ENCODE data around the gene BOC. TPM values are rescaled to one million over a fixed set of nuclear protein-coding genes. Genes with fewer than 3 reads are reported as not detected.

The BOC gene
- total RNA-seq, 2 donors from 2014 or later, result 1.9 to 9.8 TPM

DNA sequence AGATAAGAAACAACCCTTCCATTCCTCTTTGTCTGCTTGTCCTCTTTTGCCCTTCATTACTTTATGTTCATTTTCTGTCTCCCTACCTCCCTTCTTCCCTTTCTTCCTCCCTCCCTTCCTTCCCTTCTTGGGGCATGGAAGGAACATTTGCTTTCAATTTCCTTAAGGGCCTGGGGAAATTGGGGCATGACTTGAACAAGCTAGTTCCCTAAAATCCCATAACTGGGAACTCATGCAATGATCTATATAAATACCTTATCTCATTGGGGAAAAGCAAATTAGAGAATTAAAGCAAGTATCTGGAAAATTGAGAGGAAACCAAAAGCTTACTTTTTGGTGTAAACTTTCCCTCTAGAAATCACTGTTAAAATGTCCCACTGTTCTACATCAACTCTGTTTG, 35.7 kb downstream of the BOC start:
- TF ChIP-seq CTCF (IDR thresholded peaks at IDR 0.05), result no peak
- Histone ChIP-seq H3K27me3 (no peaks in the 10 kb centered on the region), H3K9me3 (no peaks in the 10 kb centered on the region), H3K4me1 (no peaks in the 10 kb centered on the region), H3K36me3 (no peaks in the 10 kb centered on the region), H3K27ac (no peak overlapping the region), H3K4me3 (no peak overlapping the region), H3K9ac (ENCODE audit: low read depth in 2 of 2, low read length in 2 of 2) (no peak overlapping the region)
- DNase-seq, result no peak
- intact Hi-C loops (cut with DNase I), result no loop called here

DNA sequence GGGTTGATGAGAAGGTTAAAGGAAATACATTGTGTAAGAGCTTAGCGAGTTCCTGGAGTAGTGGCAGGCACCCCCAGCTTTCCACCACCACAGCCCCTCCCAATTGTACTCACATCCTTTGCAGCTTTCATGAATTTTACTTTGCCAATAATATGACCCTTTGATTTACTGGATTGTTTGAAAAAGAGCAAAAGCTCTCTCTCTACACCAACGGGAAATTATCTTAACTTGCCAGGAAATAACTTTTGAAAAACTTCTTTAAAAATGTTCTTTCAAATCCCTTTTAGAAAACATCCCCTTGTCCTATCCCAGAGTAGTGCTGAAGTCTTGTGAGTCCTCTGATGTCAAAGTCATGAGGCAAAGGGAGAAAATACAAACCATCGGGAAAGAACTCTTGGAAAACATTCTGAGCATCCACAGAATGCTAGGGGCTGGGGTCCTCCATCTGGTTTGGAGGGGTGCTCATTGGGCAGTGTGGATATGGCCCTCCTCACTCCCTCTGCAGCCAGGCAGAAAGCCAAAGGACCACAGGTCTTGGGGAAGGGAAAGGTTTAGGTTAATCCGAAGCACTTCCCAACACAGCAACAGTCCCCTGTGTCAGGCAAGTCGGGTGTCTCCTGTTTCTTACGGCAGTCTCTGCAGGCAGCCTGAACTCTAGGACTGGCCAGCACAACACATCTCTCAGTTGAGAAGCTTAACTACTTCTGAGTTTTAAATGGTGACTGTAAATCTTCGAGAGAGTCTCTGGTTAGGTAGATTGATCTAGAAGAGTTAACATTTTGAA, 36.5 kb downstream of the BOC start:
- no peaks in the 10 kb centered on the region for H3K9me3 ChIP-seq
- DNase-seq, result no peak
- no peaks in the 10 kb centered on the region for H3K36me3 ChIP-seq
- H3K9ac ChIP-seq (ENCODE audit: low read depth in 2 of 2, low read length in 2 of 2), result no peak overlapping the region
- TF ChIP-seq CTCF (IDR thresholded peaks at IDR 0.05), result no peak
- no peaks in the 10 kb centered on the region for H3K4me1 ChIP-seq
- H3K4me3 ChIP-seq, result no peak overlapping the region
- peak overlapping the region; percentile 18 for H3K27ac ChIP-seq
- intact Hi-C loops (cut with DNase I), result no loop called here
- H3K27me3 ChIP-seq, result no peaks in the 10 kb centered on the region

DNA sequence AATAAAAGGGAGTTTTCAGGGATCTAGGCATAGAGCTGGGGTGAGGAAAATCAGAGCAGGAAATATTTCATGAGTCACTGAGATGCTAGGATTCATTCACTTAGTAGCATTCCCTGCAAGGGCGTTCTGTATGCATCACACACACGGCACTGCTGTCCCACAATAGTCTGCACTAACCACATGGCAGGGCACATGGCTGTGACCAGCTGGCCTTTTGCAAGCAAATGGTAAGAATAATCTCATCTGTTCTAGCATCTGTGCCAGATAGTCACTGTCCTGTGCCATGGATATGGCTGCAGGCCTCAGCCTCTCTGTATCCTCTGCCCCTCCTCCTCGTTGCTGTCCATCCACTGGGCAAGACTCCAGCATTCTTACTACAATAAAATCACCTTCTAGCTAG, 37.8 kb downstream of the BOC start:
- H3K4me1 ChIP-seq, result no peaks in the 10 kb centered on the region
- no peak for TF ChIP-seq CTCF (IDR thresholded peaks at IDR 0.05)
- no peaks in the 10 kb centered on the region for H3K36me3 ChIP-seq
- no peak overlapping the region for H3K27ac ChIP-seq
- no peak overlapping the region for H3K4me3 ChIP-seq
- no peak overlapping the region for H3K9ac ChIP-seq (ENCODE audit: low read depth in 2 of 2, low read length in 2 of 2)
- no peak for DNase-seq
- no peaks in the 10 kb centered on the region for H3K27me3 ChIP-seq
- intact Hi-C loops (cut with DNase I), result no loop called here
- H3K9me3 ChIP-seq, result no peaks in the 10 kb centered on the region

DNA sequence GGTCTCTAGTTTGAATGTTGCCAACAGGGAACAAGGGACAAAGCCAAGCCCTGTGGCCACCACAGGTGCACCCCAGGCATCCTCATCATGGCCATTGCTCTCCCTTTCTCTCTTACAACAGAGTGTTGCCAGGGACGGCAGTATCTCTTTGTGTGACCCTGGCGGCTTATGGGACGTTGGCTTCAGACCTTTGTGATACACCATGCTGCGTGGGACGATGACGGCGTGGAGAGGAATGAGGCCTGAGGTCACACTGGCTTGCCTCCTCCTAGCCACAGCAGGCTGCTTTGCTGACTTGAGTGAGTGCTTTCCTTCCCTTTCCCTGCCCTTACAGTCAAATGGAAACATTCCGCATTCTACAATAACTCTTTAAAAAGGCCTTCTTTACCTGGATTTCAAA, 38.2 kb downstream of the BOC start:
- TF ChIP-seq CTCF (IDR thresholded peaks at IDR 0.05), result no peak
- H3K36me3 ChIP-seq, result no peaks in the 10 kb centered on the region
- no peak overlapping the region for H3K9ac ChIP-seq (ENCODE audit: low read depth in 2 of 2, low read length in 2 of 2)
- no peak overlapping the region for H3K4me3 ChIP-seq
- no peaks in the 10 kb centered on the region for H3K27me3 ChIP-seq
- no peak overlapping the region for H3K27ac ChIP-seq
- no peaks in the 10 kb centered on the region for H3K4me1 ChIP-seq
- no peaks in the 10 kb centered on the region for H3K9me3 ChIP-seq
- intact Hi-C loops (cut with DNase I), result no loop called here
- DNase-seq, result no peak

DNA sequence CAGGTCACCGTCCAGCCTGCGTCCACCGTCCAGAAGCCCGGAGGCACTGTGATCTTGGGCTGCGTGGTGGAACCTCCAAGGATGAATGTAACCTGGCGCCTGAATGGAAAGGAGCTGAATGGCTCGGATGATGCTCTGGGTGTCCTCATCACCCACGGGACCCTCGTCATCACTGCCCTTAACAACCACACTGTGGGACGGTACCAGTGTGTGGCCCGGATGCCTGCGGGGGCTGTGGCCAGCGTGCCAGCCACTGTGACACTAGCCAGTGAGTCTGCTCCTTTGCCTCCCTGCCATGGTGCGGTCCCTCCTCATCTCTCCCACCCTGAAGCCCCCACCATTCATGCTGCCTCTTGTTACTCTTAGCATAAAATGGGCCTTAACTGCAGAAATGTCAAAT, 39.2 kb downstream of the BOC start:
- no peaks in the 10 kb centered on the region for H3K9me3 ChIP-seq
- H3K4me3 ChIP-seq, result no peak overlapping the region
- no peaks in the 10 kb centered on the region for H3K27me3 ChIP-seq
- H3K36me3 ChIP-seq, result no peaks in the 10 kb centered on the region
- H3K27ac ChIP-seq, result no peak overlapping the region
- TF ChIP-seq CTCF (IDR thresholded peaks at IDR 0.05), result no peak
- no peak overlapping the region for H3K9ac ChIP-seq (ENCODE audit: low read depth in 2 of 2, low read length in 2 of 2)
- DNase-seq, result no peak
- H3K4me1 ChIP-seq, result no peaks in the 10 kb centered on the region
- intact Hi-C loops (cut with DNase I), result no loop called here

All from colonic mucosa (tissue), 4 donors.